OCI-LY1 (cell line): ENCODE data around the gene SLC12A4.
A peak's percentile ranks its signal among the peaks of the same experiment; 100 is the strongest.

ENCODE experiments used
- H2AFZ ChIP-seq: fragments of 200-600 bp; sonication (generic), shearing (Covaris generic); 2 replicates; pipeline ENCODE4 v1.6.0; 2014; ENCODE audit warnings: antibody characterized with exemption, mild to moderate bottlenecking, low read length
- H3F3A ChIP-seq: fragments of 200-600 bp; sonication (generic), shearing (Covaris generic); 2 replicates; pipeline ENCODE4 v1.6.0; 2014; ENCODE audit warnings: mild to moderate bottlenecking, antibody characterized with exemption, low read length, moderate library complexity; ENCODE audit not compliant: insufficient read depth
- H3K27ac ChIP-seq: fragments of 200-600 bp; sonication (generic); 2 replicates; pipeline ENCODE4 v1.5.1; 2014; ENCODE audit warnings: low read length, mixed run types, mild to moderate bottlenecking, low read depth; ENCODE audit not compliant: poor library complexity, severe bottlenecking
- H3K27me3 ChIP-seq: fragments of 200-600 bp; sonication (generic); 2 replicates; pipeline ENCODE4 v1.6.0; 2014; ENCODE audit warnings: antibody characterized with exemption, mild to moderate bottlenecking, low read length, moderate library complexity; ENCODE audit not compliant: insufficient read depth
- H3K36me3 ChIP-seq: fragments of 200-600 bp; sonication (generic); 2 replicates; pipeline ENCODE4 v1.6.1; 2014; ENCODE audit warnings: mild to moderate bottlenecking, antibody characterized with exemption, low read length, moderate library complexity, mixed read lengths; ENCODE audit not compliant: insufficient read depth
- H3K4me1 ChIP-seq: fragments of 200-600 bp; sonication (generic); 2 replicates; pipeline ENCODE4 v1.5.1; 2014; ENCODE audit warnings: mild to moderate bottlenecking, low read length, moderate library complexity; ENCODE audit not compliant: insufficient read depth, severe bottlenecking
- H3K4me2 ChIP-seq: fragments of 200-600 bp; sonication (generic), shearing (Covaris generic); 2 replicates; pipeline ENCODE4 v1.6.1; 2014; ENCODE audit warnings: low read length
- H3K4me3 ChIP-seq: fragments of 200-600 bp; sonication (generic); 2 replicates; pipeline ENCODE4 v1.5.1; 2014; ENCODE audit warnings: low read length, low read depth, mild to moderate bottlenecking, mixed read lengths; ENCODE audit not compliant: poor library complexity, severe bottlenecking
- H3K79me2 ChIP-seq: fragments of 200-600 bp; shearing (Covaris generic); 2 replicates; pipeline ENCODE4 v1.6.1; 2016; ENCODE audit warnings: mixed run types, low read length, mixed read lengths; ENCODE audit not compliant: insufficient read depth
- H3K9ac ChIP-seq: fragments of 200-600 bp; sonication (generic), shearing (Covaris generic); 2 replicates; pipeline ENCODE4 v1.6.1; 2014; ENCODE audit warnings: mild to moderate bottlenecking, low read length, mixed read lengths
- H3K9me2 ChIP-seq: fragments of 200-600 bp; sonication (generic), shearing (Covaris generic); 2 replicates; pipeline ENCODE4 v1.6.1; 2014; ENCODE audit warnings: low read depth, mild to moderate bottlenecking, low read length, mixed read lengths
- H3K9me3 ChIP-seq: fragments of 200-600 bp; shearing (Covaris generic); 2 replicates; pipeline ENCODE4 v1.6.1; 2014; ENCODE audit warnings: low read length, mixed read lengths
- H4K20me1 ChIP-seq: fragments of 200-600 bp; sonication (generic), shearing (Covaris generic); 2 replicates; pipeline ENCODE4 v1.6.0; 2016; ENCODE audit warnings: mild to moderate bottlenecking, low read length; ENCODE audit not compliant: insufficient read depth
- CTCF ChIP-seq: fragments of 200-600 bp; sonication (generic), shearing (Covaris generic); IDR thresholded peaks from 2 replicates; pipeline ENCODE4 v1.5.1; 2017; ENCODE audit warnings: mild to moderate bottlenecking, antibody characterized with exemption, low read length, moderate library complexity, mixed read lengths
- EZH2 ChIP-seq: fragments of 200-600 bp; sonication (generic), shearing (Covaris generic); IDR thresholded peaks from 2 replicates; pipeline ENCODE4 v1.8.0; 2017; ENCODE audit warnings: borderline replicate concordance, mixed run types, mild to moderate bottlenecking, antibody characterized with exemption, low read length, moderate library complexity, mixed read lengths

Gene SLC12A4

GRCh38 chr16:67927131-67927941 lies 41.1 kb downstream of the SLC12A4 start:
- H3K27ac ChIP-seq: no peak overlapping the region
- H3K9me3 ChIP-seq: no peaks in the 10 kb centered on the region
- H3K4me3 ChIP-seq: no peak overlapping the region
- H3K4me2 ChIP-seq: no peak overlapping the region
- TF ChIP-seq CTCF (no peak), EZH2 (no peak)
- H3K27me3 ChIP-seq: no peaks in the 10 kb centered on the region
- no peak overlapping the region for H2AFZ ChIP-seq
- no peaks in the 10 kb centered on the region for H3K79me2 ChIP-seq
- H3K4me1 ChIP-seq: peaks cover 14% of the 10 kb centered on the region
- no peaks in the 10 kb centered on the region for H3K9me2 ChIP-seq
- no peaks in the 10 kb centered on the region for H3F3A ChIP-seq
- H4K20me1 ChIP-seq: no peaks in the 10 kb centered on the region
- H3K9ac ChIP-seq: no peak overlapping the region
- peaks cover 20% of the 10 kb centered on the region; the same call in 1 of the 2 replicates for H3K36me3 ChIP-seq

DNA sequence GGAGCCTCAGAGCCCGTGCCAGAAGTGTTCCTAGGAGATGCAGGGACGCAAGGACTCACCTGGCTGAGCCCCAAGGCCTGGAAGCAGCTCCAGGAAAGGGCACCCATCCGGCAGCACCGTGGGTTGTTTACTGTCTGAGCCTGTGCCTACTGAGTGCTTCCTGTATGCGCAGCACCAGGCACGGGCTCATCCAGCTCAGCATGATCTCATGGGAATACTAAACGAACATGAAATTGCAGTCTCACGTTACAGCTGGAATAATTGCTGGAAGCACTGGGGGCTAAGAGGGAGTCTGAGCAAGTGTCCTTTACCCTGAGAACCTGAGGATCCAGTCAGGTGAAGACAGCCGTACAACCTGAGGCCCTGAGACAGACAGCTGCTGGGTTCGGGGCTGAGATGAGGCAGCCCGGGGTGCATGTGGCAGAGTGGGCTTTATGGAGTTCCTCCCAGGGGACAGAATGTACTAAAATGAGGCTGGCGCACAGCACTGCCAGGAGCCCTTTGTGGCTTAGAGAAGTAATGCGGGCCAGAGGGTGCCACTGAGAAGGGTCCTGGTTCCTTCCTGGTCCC lies 42.2 kb downstream of the SLC12A4 start:
- Histone ChIP-seq H3K9me3 (no peaks in the 10 kb centered on the region), H3K9me2 (no peaks in the 10 kb centered on the region), H3K4me1 (peaks cover 14% of the 10 kb centered on the region), H3F3A (no peaks in the 10 kb centered on the region), H3K79me2 (no peaks in the 10 kb centered on the region), H2AFZ (no peak overlapping the region), H3K27me3 (no peaks in the 10 kb centered on the region), H4K20me1 (no peaks in the 10 kb centered on the region), H3K4me2 (no peak overlapping the region), H3K27ac (peak overlapping the region; percentile 9), H3K4me3 (no peak overlapping the region), H3K9ac (no peak overlapping the region; the same call in 1 of the 2 replicates), H3K36me3 (peaks cover 15% of the 10 kb centered on the region; the same call in 1 of the 2 replicates)
- TF ChIP-seq EZH2 (no peak), CTCF (no peak)

DNA sequence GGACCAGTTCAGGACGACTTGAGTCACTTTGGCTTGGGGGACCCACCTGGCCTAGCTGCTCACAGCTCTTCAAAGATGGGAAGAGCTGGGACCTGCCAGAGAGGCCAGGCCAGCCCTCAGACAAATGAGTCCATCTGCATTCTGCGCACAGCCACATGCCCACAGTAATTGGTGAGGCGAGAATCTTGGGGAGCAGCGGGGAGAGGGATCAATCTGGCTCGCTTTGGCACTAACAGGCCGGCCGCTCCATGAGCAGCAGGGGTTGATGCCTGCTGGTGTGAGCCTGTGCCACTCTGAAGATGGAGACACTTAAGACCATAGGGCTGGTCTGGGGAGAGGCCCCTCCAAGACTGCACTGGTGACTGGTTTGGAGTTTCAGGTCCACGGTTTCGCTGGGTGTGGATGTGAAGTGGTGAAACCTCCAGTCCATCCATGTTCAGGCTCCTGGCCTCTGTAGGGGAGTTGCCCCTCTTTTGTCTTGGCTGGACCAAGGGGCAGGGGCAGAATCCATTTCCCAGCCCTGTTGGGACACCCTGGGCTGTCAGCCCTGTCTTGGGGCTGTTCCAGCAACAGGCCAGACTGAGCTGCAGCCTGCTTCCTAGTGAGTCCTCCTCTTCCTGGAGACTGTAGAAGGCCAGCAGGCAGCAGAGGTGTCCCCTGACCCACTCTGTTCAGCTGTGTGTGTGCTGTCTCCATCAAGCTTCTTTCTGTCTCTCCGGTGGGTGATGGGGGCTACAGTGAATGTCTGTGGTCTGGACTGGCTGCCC lies 44.1 kb downstream of the SLC12A4 start:
- Histone ChIP-seq H3K4me2 (no peak overlapping the region), H3K9me2 (no peaks in the 10 kb centered on the region), H2AFZ (no peak overlapping the region), H3K36me3 (peaks cover 10% of the 10 kb centered on the region; the same call in 1 of the 2 replicates), H3F3A (no peaks in the 10 kb centered on the region), H3K79me2 (no peaks in the 10 kb centered on the region), H3K9me3 (no peaks in the 10 kb centered on the region), H3K27ac (no peak overlapping the region), H3K9ac (no peak overlapping the region), H4K20me1 (no peaks in the 10 kb centered on the region), H3K4me3 (no peak overlapping the region), H3K27me3 (no peaks in the 10 kb centered on the region), H3K4me1 (peaks cover 14% of the 10 kb centered on the region)
- TF ChIP-seq CTCF (no peak), EZH2 (no peak)
